ENCODE results near the gene C1QL2. TPM values are rescaled to one million over a fixed set of nuclear protein-coding genes. Genes with fewer than 3 reads are reported as not detected.

Gene C1QL2
- polyA plus RNA-seq, 2 of the 4 experiments (the other 2 are of a cell fraction): not detected

- DNase-seq (ENCODE audit: low read depth in 1 of 2, low spot score in 1 of 2): no peak
- WGBS (ENCODE audit: missing lambda C conversion rate): 65% methylated on average over 3 of the region's 4 CpGs
- Histone ChIP-seq H3K4me1 (no peaks in the 10 kb centered on the region), H3K4me2 (no peak overlapping the region), H3K9me3 (peaks cover 5% of the 10 kb centered on the region; the same call in 1 of the 3 replicates), H3K27ac (no peak overlapping the region), H3K4me3 (no peak overlapping the region)
- ChIA-PET CTCF (interaction anchor here (0.7 kb wide), 1 partner anchor 42 kb away, joined by 5 read pairs; no protein-coding TSS in a partner anchor), POLR2A (no interaction called here)
- ATAC-seq: no peak
- FAIRE-seq: no peak
- TF ChIP-seq BCL3 (IDR thresholded peaks at IDR 0.05): no peak
- TF ChIP-seq GATA3 (IDR thresholded peaks at IDR 0.05; ENCODE audit: borderline replicate concordance): no peak
- TF ChIP-seq NFE2L2 (conservative IDR thresholded peaks at IDR 0.05; ENCODE audit: low read length): no peak
- no peak for TF ChIP-seq ESRRA (IDR thresholded peaks at IDR 0.05; ENCODE audit: borderline replicate concordance, low read length)
- no peak for TF ChIP-seq RFX5 (IDR thresholded peaks at IDR 0.05)
- no peak for TF ChIP-seq MAX (IDR thresholded peaks at IDR 0.05)
- no peak for TF ChIP-seq ZNF302 (CRISPR knock-in tag; IDR thresholded peaks at IDR 0.05)
- TF ChIP-seq RCOR1 (IDR thresholded peaks at IDR 0.05; ENCODE audit: low read depth, low read length): no peak
- TF ChIP-seq CHD2 (IDR thresholded peaks at IDR 0.05; ENCODE audit: low read length, partially characterized antibody): no peak
- no peak for TF ChIP-seq POLR2A (IDR thresholded peaks at IDR 0.05; ENCODE audit: low read length)
- no peak for TF ChIP-seq E2F6 (IDR thresholded peaks at IDR 0.05; ENCODE audit: borderline replicate concordance, low read depth)
- no peak for TF ChIP-seq ZC3H11A (IDR thresholded peaks at IDR 0.05)
- no peak for TF ChIP-seq SMC3 (IDR thresholded peaks at IDR 0.05)
- no peak for TF ChIP-seq HOXB13 (CRISPR knock-in tag; IDR thresholded peaks at IDR 0.05; ENCODE audit: low read depth)
- TF ChIP-seq PBX3 (IDR thresholded peaks at IDR 0.05): no peak
- TF ChIP-seq HOXB5 (CRISPR knock-in tag; IDR thresholded peaks at IDR 0.05): no peak
- TF ChIP-seq MAFK (IDR thresholded peaks at IDR 0.05; ENCODE audit: partially characterized antibody): no peak
- TF ChIP-seq HOXA7 (CRISPR knock-in tag; IDR thresholded peaks at IDR 0.05): no peak
Observed at GRCh38 chr2:119113489-119113770, 45.1 kb downstream of the C1QL2 start.

GRCh38 chr2:119112770-119113488, 45.6 kb downstream of the C1QL2 start:
- no peaks in the 10 kb centered on the region for H3K4me1 ChIP-seq
- FAIRE-seq (no peak), ATAC-seq (no peak), DNase-seq (ENCODE audit: low read depth in 1 of 2, low spot score in 1 of 2) (no peak)
- H3K9me3 ChIP-seq: peaks cover 5% of the 10 kb centered on the region; the same call in 1 of the 3 replicates
- no peak for TF ChIP-seq JUNB (IDR thresholded peaks at IDR 0.05)
- no peak for TF ChIP-seq PHF8 (IDR thresholded peaks at IDR 0.05; ENCODE audit: borderline replicate concordance, low read depth)
- TF ChIP-seq EHMT2 (IDR thresholded peaks at IDR 0.05; ENCODE audit: low read depth): no peak
- TF ChIP-seq EHF (CRISPR knock-in tag; IDR thresholded peaks at IDR 0.05): no peak
- TF ChIP-seq RCOR1 (IDR thresholded peaks at IDR 0.05; ENCODE audit: low read depth, low read length): no peak
- TF ChIP-seq CBX8 (IDR thresholded peaks at IDR 0.05): no peak
- no peak for TF ChIP-seq GATA3 (IDR thresholded peaks at IDR 0.05; ENCODE audit: borderline replicate concordance)
- no peak for TF ChIP-seq ESRRA (IDR thresholded peaks at IDR 0.05; ENCODE audit: borderline replicate concordance, low read length)
- TF ChIP-seq RARB (CRISPR knock-in tag; IDR thresholded peaks at IDR 0.05): no peak
- no peak for TF ChIP-seq RNF2 (IDR thresholded peaks at IDR 0.05; ENCODE audit: borderline replicate concordance, low read depth)
- no peak for TF ChIP-seq CHD2 (IDR thresholded peaks at IDR 0.05; ENCODE audit: low read length, partially characterized antibody)
- no peak for TF ChIP-seq HMGXB4 (CRISPR knock-in tag; IDR thresholded peaks at IDR 0.05; ENCODE audit: borderline replicate concordance)
- TF ChIP-seq ATOH8 (CRISPR knock-in tag; IDR thresholded peaks at IDR 0.05; ENCODE audit: low read depth): no peak
- TF ChIP-seq ZNF302 (CRISPR knock-in tag; IDR thresholded peaks at IDR 0.05): no peak
- no peak for TF ChIP-seq HDAC2 (IDR thresholded peaks at IDR 0.05)
- CTCF ChIA-PET: interaction anchor here (0.7 kb wide), 1 partner anchor 41 kb away, joined by 5 read pairs; no protein-coding TSS in a partner anchor
- H3K27ac ChIP-seq: no peak overlapping the region
- POLR2A ChIA-PET: no interaction called here
- 44% methylated on average over 10 of the region's 10 CpGs for whole genome bisulfite sequencing (ENCODE audit: missing lambda C conversion rate)
- no peak overlapping the region for H3K4me2 ChIP-seq
- no peak overlapping the region for H3K4me3 ChIP-seq

Measured in A549 (cell line).